ENCODE data around the gene BORA. TPM values are rescaled to one million over a fixed set of nuclear protein-coding genes. Genes with fewer than 3 reads are reported as not detected.

Gene BORA
- total and polyA plus RNA-seq, 2 of the 13 experiments (the other 11 are each of a cell fraction or from before 2014, with no cell fraction given): 4.0 to 17.4 TPM

- TF ChIP-seq ZNF589 (CRISPR knock-in tag; conservative IDR thresholded peaks at IDR 0.05): peak; percentile 99
- peak; percentile 90 for TF ChIP-seq TBX2 (CRISPR knock-in tag; IDR thresholded peaks at IDR 0.05; ENCODE audit: borderline replicate concordance)
- TF ChIP-seq, protein P1, sequence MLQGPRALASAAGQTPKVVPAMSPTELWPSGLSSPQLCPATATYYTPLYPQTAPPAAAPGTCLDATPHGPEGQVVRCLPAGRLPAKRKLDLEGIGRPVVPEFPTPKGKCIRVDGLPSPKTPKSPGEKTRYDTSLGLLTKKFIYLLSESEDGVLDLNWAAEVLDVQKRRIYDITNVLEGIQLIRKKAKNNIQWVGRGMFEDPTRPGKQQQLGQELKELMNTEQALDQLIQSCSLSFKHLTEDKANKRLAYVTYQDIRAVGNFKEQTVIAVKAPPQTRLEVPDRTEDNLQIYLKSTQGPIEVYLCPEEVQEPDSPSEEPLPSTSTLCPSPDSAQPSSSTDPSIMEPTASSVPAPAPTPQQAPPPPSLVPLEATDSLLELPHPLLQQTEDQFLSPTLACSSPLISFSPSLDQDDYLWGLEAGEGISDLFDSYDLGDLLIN (CRISPR knock-in tag; IDR thresholded peaks at IDR 0.05; ENCODE audit: borderline replicate concordance): no peak; the same call in 1 of the 2 replicates
- TF ChIP-seq ZNF547 (CRISPR knock-in tag; IDR thresholded peaks at IDR 0.05): peak; percentile 89; the same call in 1 of the 2 replicates
- no peak; the same call in 1 of the 2 replicates for TF ChIP-seq ZNF777 (CRISPR knock-in tag; IDR thresholded peaks at IDR 0.05)
- TF ChIP-seq KAT2B (IDR thresholded peaks at IDR 0.05; ENCODE audit: borderline replicate concordance, low read depth, low read length): no peak
- no peak for TF ChIP-seq BCLAF1 (IDR thresholded peaks at IDR 0.05)
- no peak for TF ChIP-seq ZNF644 (CRISPR knock-in tag; IDR thresholded peaks at IDR 0.05; ENCODE audit: low read depth)
- peak; percentile 89 for TF ChIP-seq RBFOX2 (IDR thresholded peaks at IDR 0.05; ENCODE audit: low read depth, low read length)
- peak; percentile 65 for TF ChIP-seq ATF2 (CRISPR knock-in tag; IDR thresholded peaks at IDR 0.05)
- TF ChIP-seq NR1H2 (CRISPR knock-in tag; IDR thresholded peaks at IDR 0.05; ENCODE audit: borderline replicate concordance, low read depth): no peak
- TF ChIP-seq, protein P2, sequence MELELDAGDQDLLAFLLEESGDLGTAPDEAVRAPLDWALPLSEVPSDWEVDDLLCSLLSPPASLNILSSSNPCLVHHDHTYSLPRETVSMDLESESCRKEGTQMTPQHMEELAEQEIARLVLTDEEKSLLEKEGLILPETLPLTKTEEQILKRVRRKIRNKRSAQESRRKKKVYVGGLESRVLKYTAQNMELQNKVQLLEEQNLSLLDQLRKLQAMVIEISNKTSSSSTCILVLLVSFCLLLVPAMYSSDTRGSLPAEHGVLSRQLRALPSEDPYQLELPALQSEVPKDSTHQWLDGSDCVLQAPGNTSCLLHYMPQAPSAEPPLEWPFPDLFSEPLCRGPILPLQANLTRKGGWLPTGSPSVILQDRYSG (CRISPR knock-in tag; IDR thresholded peaks at IDR 0.05): peak; percentile 64; the same call in 1 of the 2 replicates
- TF ChIP-seq GATAD2A (CRISPR knock-in tag; IDR thresholded peaks at IDR 0.05): peak; percentile 44
- no peak for TF ChIP-seq ZNF83 (CRISPR knock-in tag; IDR thresholded peaks at IDR 0.05; ENCODE audit: borderline replicate concordance)
- no peak; the same call in 1 of the 2 replicates for TF ChIP-seq HINFP (CRISPR knock-in tag; IDR thresholded peaks at IDR 0.05; ENCODE audit: low read depth)
- TF ChIP-seq ARNT2 (CRISPR knock-in tag; IDR thresholded peaks at IDR 0.05; ENCODE audit: low read depth): peak; percentile 100
- no peak for TF ChIP-seq TAF15 (IDR thresholded peaks at IDR 0.05; ENCODE audit: low read depth, low read length, poor library complexity, severe bottlenecking)
- TF ChIP-seq, protein P3, sequence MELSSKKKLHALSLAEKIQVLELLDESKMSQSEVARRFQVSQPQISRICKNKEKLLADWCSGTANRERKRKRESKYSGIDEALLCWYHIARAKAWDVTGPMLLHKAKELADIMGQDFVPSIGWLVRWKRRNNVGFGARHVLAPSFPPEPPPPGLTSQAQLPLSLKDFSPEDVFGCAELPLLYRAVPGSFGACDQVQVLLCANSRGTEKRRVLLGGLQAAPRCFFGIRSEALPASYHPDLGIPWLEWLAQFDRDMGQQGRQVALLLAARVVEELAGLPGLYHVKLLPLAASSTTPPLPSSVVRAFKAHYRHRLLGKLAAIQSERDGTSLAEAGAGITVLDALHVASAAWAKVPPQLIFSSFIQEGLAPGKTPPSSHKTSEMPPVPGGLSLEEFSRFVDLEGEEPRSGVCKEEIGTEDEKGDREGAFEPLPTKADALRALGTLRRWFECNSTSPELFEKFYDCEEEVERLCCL (CRISPR knock-in tag; IDR thresholded peaks at IDR 0.05; ENCODE audit: borderline replicate concordance): peak; percentile 66; the same call in 1 of the 2 replicates
Measured at GRCh38 chr13:72727417-72728289, at the start of gene BORA, which contains the start of gene MZT1 (continued).
